CD4-positive, alpha-beta T cell treated with Interleukin-6 for 4 hours (primary cell): ENCODE measurements around the gene WBP2NL.

Experiments used
- DNase-seq: peaks from one replicate; pipeline ENCODE4 v3.0.0-alpha.2; 2020; ENCODE audit warnings: mixed read lengths

Gene WBP2NL

GRCh38 chr22:41978732-41979131 lies 19.9 kb upstream of the WBP2NL start:
- DNase-seq, result no peak

GRCh38 chr22:41979423-41980250 lies 19.0 kb upstream of the WBP2NL start:
- DNase-seq, result no peak

DNA sequence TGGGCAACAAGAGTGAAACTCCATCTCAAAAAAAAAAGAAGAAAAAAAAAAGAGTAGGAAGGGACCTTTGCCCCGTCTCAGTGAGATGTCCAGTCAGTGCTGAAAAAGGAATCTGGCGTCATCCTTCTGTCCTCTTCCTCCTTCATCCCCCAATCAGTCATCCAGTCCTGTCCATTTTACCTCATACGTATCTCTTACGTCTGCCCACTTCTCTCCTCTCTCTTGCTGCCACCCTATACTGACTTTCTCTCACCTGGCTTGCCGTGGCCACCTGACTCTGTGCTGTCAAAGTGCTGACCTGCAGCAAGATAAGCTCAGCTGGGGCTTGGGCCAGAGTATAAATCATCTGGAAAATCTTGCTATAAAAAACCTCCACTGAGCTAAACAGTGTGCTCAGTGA lies 15.7 kb upstream of the WBP2NL start:
- no peak for DNase-seq

DNA sequence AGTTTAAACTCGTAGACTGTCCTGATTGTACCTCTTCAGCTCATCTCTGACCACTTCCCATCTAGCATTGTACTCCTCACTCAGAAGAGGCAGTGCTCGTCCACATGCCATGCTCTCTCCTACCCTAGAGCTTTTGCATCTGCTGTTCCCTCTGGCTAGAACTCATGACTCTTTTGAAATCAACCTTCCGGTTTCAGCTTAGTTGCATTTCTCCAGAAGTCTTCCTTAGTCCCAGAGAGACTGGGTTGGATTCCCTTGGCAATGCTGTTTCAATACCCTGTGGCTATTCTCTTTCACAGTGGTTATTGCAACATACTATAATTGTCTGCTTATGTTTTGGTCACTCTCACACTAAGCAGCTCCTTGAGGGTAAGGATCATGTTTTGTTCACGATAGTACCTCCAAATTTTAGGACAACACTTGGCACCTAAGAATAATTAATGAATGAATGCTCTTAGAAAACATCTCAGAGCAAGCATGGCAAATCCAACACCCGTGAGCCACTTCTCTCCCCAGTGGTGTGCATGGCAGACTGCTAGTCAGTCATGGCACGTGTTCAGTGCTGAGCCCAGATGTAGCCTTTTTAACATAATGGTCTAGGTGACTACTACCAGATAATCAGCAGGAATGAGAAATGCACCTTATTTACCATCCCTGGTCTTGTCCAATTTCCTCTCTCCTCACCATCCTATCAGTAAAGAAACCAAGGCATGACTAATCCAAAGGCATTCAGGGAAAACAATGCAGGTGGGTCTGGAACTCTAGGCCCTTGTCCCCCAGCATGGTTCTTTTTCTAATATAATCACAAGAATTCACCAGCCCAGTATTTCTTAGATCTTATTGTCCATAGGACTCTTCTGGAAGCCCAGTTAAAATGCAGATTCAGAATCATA lies 14.8 kb upstream of the WBP2NL start:
- DNase-seq, result no peak

DNA sequence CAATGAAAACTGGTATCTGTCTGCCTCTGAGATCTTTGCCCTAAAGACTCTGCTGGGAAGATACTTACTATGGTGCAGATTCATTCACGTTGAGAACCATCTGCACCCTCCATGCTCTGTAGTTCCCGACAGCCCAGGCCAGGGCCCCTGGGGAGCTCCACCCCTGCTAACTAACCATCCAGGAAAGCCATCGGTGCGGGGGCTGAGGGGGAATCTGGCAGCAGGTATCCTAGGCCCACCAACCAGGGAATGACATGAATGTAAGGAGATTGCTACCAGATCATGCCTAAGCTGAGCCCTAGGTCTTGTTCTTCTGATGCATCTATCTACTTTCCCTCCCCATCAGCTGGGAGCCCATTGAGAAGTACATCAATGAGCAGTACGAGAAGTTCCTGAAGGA lies 11.3 kb upstream of the WBP2NL start:
- no peak for DNase-seq

DNA sequence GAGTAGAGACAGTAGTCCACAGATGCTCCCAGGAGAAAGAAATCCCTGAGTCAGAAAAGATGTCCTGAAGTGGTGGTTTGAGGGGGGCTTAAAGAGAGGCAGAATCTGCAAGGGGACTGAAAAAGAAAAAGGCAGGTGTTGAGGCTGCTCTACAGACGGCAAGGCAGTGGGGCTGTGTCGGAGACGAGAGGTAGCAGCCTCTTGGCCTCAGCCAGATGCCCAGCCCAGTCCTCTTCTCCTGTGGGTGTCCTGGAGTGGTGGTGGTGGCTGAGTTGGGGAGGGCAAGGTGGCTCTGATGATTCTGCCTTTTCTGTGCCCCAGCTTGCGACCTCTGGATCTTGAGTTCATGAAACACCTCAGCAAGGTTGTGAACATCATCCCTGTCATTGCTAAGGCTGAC lies 9.3 kb upstream of the WBP2NL start:
- DNase-seq, result no peak

- no peak for DNase-seq
Observed at GRCh38 chr22:41991111-41991510, 7.5 kb upstream of the WBP2NL start.

DNA sequence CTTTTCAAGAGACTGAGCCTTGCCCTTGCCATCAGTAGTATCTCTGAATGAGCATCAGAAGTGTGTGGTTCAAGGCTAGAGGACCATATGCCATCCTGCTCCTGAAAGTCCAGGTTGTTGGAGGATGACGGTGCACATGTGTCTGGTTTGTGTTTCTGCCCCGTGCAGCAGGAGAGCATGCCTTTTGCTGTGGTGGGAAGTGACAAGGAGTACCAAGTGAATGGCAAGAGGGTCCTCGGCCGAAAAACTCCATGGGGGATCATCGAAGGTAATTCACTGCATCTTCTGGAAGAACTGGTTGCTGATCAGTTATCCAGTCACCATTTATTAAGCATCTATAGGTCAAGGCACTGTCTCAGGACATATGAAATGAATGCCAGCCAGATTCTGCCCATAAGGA lies 6.1 kb upstream of the WBP2NL start:
- DNase-seq, result no peak

DNA sequence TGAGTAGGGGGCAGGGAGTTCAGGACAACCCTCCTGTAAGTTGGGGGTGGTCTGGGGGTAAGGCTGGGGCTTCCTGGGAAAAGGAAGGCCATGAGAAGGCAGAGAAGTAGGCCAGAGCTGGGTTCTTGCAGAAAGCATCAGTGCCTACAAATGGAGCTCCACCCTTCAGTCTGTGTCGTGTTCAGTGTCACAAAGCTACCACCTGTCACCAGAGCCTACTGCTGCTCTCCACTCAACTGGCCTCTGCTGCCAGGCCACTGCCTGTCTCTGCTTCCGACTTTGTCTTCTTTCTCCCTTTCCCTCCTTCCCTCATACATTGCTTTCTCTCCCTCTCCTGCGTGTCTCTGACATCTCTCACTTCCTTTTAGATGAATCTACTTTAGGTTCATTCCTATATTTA lies 3.4 kb upstream of the WBP2NL start:
- DNase-seq, result no peak

DNA sequence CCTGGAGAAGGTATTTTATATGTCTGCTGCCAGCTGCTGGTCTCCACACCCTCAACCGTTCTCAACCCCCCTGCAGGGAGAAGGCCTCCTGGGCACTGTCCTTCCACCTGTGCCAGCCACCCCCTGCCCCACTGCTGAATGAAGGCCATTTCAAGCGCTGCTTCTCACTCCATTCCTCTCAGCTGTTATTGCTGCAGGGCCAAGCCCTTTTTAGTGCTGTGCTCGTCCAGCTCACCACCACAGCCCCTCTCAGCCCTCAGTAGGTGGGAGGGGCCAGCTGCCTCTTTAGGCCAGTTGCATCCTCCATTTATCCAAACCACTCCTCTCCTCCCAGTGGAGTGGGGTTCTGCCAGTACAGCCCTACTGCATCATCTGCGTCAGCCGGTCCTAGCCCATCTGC lies 1.8 kb upstream of the WBP2NL start:
- no peak for DNase-seq

DNA sequence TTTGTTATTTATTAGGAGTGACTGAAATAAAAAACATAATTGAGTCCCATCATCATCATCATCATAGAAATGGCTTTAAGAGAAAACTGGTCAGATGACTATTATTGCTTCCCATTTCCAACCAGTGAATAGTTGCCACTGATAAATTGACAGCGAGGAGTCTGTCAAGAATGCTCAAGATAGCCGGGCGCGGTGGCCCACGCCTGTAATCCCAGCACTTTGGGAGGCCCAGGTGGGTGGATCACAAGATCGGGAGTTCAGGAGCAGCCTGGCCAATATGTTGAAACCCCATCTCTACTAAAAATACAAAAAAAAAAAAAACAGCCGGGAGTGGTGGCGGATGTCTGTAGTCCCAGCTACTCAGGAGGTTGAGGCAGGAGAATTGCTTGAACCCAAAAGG lies 1.9 kb downstream of the WBP2NL start:
- no peak for DNase-seq

DNA sequence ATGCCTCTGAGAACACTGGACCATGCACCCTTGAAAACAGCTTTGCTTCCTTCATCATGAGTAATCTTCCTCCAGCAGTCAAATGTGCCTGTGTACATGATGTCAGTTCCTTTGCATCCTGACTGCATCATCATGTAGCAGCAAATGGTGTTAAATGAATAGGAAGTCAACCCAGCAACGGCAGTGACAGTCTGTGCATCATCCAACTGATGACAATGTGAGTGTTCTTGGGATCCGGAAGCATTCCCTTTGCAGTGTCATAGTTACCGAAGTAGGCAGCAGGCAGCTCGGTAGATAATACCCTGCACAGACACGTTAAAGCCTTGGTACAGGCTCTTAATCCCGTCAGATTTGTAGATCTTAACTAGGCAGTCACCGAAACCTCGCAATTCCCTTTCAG lies 2.5 kb downstream of the WBP2NL start:
- DNase-seq, result no peak

DNA sequence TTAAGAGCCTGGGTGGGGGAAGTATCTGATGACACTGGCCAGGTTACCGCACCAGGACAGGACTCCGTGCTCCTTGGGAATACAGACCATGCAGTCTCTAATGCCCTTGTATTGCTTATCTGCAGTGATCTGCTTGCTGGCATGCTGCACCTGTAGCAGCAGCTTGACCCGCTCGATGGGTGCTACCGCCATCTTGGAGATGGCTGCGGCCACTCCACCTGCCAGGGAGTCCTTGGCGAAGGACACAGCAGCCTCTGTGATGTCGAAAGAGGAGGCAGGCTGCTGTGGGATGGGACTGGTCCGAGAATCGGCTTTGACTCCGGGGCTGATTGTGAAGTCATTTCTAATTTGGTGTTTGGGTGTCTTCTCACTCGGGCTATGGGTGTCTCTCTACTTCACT lies 3.1 kb downstream of the WBP2NL start:
- no peak for DNase-seq

DNA sequence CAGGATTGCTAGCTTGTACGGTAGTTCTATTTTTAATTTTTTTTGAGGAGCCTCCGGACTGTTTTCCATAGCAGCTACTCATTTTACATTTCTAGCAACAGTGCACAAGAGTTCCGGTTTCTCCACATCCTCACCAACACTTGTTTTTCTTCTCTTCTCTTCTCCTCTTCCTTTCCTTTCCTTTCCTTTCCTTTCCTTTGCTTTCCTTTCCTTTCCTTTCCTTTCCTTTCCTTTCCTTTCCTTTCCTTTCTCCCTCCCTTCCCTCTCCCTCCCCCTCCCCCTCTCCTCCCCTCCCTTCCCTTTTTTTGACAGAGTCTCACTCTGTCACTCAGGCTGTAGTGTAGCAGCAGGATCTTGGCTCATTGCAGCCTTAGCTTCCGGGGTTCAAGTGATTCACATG lies 9.3 kb downstream of the WBP2NL start:
- DNase-seq, result no peak

GRCh38 chr22:42010778-42011177 lies 12.2 kb downstream of the WBP2NL start:
- DNase-seq, result no peak

- no peak for DNase-seq
Observed at GRCh38 chr22:42013385-42013784, 14.8 kb downstream of the WBP2NL start.

- no peak for DNase-seq
Observed at GRCh38 chr22:42016111-42016510, 17.5 kb downstream of the WBP2NL start.

GRCh38 chr22:42018224-42018623 lies 19.6 kb downstream of the WBP2NL start:
- DNase-seq, result no peak

GRCh38 chr22:42021571-42021970 lies 23.0 kb downstream of the WBP2NL start:
- no peak for DNase-seq

GRCh38 chr22:42022162-42022847 lies 23.7 kb downstream of the WBP2NL start:
- no peak for DNase-seq

DNA sequence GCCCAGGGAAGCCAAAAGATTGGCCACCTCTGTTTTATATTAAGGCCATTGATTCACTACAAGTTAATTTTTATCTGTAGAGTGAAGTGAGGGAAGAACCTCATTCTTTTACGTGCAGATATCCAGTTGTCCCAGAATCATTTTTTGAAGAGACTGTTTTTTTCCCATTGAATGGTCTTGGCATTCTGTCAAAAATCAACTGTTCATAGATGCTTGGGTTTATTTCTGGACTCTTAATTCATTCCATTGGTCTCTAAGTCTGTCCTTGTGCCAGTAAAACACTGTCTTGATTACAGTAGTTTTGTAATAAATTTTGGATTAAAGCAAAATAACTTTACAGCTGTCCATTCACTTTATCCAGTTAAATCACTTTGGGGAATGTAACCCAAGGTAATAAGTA lies 26.8 kb downstream of the WBP2NL start:
- no peak for DNase-seq

GRCh38 chr22:42026705-42027104 lies 28.1 kb downstream of the WBP2NL start:
- no peak for DNase-seq
